Activated CD4-positive, alpha-beta T cell treated with anti-CD3 and anti-CD28 coated beads for 4 hours (primary cell): ENCODE data around the gene HPCAL1.
A peak's percentile ranks its signal among the peaks of the same experiment; 100 is the strongest.

ENCODE experiments used
- DNase-seq, 2 donors: peaks; one replicate each; pipeline ENCODE4 v3.0.0-alpha.2; 2020

HPCAL1 gene

DNA sequence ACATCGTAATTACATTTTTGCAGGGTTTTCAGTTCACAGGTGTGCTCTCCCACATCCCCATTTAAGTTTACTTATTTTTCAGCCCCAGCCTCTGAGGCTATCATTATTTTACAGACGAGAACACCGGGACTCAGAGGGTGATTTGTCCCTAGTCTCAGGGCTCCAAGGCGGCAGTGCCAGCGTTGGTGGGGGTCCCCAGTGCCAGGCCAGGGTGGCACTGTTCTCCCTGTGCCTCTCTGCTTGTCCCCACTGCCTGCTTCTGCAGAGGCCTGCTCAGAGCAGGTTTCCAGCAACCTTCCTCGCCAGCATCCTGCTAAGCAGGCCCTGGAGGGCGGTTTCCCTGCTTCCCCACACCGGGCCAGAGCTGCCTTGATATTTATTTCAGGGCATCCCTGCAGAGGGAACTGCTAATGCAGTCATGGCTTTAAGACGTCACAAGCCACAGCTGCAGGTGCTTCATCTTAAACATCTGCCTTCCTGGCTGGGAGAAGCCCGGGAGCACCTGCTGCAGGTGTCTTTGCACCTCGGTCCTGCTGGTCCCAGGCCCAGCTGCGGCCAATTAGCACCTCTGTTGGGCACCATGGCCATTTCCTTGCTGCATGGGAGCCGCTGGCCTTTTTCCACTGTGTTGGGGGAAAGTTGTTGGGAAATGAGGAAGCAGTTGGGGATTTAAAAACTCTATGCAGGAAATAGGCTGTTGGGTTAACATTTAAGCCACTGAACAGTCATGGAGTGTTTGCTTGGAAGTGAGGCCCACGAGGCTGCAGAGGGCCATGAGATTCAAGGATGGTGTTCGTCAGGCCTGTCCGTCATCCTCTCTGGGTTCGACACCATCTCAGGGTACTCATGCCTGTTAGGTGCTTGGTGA lies 22.8 kb downstream of the HPCAL1 start:
- no peak for DNase-seq

DNA sequence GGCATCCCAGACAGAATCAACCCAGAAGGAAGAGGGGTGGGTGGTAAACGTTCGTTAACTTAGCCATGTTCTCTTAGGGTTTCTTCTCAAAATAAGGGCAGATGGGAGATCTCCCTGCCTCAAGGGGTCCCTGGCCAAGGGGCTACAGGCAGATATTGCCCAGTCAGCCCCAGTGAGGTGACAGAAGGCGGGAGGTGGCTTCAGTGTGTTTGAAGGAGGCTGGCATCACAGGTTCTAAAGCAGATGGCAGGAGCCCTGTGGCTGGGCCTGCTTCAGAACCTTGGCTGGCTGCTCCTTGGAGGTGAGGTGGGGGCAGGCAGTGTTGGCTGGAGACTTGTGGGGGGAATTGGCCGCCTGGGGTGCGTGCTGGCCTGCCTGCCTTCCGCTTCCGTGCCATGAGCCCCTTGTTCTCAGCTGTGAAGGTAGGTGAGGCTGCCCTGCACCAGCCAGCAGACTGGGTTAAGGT lies 23.5 kb downstream of the HPCAL1 start:
- DNase-seq = no peak

DNA sequence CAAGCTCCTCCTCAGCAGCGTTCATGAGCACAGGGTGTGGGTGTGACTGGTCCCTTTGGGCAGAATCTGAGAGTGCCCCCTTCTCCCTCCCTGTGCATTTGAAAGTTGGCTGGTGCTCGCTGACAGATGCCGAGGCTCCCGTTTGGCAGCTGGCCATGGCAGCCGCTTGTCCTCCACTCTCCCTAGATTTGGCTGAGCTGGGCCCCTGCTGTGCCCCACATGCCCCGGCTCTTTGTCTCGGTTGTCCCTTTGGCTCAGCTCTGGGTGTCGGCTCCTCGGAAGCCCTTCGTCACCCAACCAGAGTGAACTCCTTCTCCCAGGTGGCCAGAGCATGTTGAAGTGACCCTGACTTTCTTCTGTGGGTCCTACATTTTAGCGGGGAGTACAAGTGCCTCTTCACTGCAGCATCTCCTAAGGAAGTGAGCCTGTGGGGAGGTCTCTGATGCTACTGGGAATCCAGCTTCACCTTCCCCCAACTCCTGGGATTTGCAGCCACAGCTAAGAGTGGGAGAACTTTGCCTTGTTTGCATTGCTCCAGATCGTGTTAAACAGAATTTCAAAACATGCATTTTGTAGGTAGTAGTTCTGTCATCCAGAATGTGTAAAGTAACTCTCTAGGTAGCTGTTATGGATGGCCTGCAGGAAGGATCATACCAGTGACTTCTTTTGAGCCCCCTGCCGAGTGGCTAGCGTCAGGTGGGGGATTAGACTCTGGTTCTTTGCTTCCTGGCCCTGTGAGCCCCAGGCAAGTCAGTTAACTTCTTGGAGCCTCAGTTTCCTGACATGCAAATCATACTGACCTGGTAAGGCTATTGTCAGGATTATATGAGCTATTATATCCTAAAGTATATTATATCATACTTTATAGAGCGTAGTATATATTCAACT lies 24.2 kb downstream of the HPCAL1 start:
- DNase-seq = no peak

DNA sequence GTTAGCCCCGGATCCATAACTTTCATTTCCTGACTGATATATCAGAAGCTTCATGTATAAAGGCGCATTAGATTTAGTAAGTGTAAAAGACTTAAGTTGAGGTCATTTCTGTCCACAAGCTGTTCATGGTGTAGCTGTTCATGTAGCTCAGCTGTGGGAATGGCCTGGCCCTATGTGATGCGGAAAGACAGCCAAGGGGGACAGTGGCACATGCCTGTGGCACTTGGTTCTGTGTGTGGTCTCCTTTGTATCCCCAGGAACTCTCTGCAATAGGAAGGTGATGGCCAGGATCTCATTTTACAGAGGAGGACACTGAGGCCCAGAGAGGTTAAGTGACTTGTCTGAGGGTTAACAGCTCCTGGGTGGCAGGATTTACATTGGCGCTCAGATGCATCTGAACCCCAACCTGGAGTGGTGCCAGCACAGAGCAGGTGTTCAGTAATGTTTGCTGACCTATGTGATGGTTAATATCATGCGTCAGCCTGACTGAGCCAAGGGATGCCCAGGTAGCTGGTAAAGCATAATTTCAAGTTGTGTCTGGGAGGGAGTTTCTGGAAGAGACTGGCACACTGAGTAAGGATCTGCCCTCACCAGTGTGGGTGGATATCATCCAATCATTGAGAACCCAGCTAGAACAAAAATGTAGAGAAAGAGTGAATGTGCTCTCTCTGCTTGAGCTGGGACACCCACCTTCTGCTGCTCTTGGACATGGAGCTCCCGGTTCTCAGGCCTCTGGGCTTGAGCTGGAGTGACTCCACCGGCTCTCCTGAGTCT lies 25.4 kb downstream of the HPCAL1 start:
- DNase-seq = no peak

DNA sequence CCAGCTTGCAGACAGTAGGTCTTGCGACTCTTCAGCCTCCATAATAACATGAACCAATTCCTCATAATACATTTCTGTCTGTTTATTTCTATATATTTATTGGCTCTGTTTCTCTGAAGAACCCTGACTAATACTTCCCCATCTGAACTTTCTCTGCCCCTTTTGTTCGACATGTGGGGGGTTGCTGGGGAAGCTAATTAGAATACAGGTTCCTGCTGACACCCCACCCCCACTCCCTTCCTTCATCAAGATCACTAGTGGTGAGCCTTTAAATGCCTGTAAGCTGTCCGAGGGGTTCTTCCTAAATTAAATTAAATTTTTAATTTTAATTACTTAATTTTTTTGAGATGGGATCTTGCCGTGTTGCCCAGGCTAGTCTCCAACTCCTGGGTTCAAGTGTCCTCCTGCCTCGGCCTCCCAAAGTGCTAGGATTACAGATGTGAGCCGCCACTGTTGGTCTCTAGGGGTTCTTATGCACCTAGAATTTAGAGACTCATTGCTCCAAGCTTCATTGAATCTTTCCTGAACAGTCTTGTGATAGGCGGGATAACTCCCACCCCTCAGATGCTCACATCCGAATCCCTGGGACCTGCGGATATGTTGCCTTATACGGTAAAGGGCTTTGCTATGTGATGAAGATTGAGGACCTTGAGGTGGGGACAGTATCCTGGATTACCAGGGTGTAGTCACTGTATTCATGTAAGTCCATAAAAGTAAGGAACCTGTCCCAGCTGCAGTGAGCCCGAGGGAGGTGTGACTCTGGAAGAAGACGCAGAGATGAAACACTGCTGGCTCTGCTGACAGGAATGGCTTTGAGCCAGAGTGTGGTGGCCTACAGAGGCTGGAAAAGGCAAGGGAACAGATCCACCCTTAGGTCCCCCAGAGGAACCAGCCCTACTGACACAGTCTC lies 26.2 kb downstream of the HPCAL1 start:
- peak in 1 of 2 donors; percentile 22 for DNase-seq

DNA sequence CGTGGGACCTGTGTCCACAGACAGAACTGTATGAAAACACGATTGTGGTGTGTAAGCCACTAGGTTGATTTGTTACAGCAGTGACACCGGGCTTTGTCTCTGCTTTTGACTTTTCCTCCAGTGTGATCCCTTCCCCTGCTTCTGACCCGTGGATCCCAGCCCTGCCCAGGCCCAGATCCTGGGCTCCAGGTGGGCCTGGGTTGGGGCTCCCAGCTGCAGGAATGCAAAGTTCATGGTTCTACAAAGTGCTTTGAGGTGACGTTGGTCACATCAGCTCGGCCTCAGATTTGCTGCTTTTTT lies 26.8 kb downstream of the HPCAL1 start:
- no peak for DNase-seq

- peak; percentile 31 to 34 for DNase-seq
These were observed 27.4 kb downstream of the HPCAL1 start for GRCh38 chr2:10329880-10330699.

- DNase-seq = peak in 1 of 2 donors; percentile 12
These were observed 28.0 kb downstream of the HPCAL1 start for GRCh38 chr2:10330700-10331026.

GRCh38 chr2:10331027-10331701 lies 28.5 kb downstream of the HPCAL1 start:
- DNase-seq = peak; percentile 71 to 77

DNA sequence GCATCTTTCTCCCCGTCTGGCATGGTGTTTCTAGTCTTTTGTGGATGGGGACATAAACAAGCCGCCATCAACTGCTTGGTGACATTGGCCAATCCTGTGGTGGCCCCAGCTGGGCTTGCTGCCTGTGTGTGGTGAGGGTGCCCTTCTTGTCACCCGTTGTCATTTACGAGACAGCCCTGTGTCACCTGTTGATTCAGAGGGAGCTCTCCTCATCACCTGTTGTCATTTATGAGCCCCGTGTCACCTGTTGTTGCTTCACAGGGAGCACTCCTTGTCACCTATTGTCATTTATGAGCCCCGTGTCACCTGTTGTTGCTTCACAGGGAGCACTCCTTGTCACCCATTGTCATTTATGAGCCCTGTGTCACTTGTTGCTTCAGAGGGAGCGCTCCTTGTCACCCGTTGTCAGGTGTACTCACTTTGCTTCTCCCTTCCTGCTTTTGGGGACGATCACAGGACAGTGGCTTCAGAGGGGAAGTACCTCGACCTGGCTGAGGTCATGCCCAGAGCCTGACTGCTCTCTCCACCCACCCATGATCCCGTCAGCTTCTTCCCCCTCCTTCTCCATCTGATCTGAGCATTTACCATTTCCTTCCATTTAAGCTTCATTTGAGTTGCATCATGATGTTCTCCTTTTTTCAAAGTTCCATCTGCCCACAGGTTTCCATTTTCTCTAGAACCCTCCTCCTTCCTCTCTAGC lies 29.1 kb downstream of the HPCAL1 start:
- peak; percentile 45 to 66 for DNase-seq

DNA sequence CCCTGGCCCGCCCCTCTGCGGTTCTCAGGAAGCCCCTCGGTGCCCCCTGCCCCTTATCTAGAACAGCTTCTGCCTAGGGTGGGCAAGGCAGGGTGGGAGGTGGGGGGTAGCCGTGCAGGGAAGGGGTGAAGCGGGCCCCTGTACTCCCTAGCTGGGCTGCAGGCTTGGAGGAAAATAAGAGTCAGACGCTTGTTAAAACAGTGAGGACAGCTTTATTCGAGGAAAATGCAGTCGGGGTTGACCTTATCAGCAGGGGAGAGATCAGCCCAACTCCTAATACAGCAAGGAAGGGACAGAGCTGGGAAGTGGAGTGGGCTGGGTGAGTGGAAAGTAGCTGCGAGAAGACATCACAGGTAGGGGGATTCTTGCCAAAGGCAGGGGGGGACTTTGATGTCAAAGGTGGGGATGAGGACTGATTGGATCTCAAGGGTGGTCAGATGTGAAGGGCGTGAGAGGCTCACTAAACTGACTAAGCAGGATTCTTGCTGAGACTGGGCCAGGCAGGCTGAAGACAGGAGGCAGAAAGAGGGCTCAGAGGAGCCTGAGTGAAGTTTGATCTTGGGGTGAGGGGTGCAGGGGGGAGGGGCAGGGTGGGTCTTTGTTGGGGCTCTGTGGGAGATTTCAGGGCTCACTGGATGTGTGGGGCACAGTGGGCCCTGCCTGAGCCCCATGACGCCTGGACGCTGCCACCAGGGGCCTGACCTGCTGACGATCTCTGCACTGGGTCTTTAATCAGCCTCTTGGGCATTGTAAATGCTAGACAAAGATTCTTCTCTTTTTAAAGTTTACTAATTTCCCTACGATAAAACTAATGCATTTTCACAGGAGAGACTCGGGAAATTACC lies 29.9 kb downstream of the HPCAL1 start:
- no peak for DNase-seq

- DNase-seq = no peak
These were observed 30.5 kb downstream of the HPCAL1 start for GRCh38 chr2:10333247-10333613.

DNA sequence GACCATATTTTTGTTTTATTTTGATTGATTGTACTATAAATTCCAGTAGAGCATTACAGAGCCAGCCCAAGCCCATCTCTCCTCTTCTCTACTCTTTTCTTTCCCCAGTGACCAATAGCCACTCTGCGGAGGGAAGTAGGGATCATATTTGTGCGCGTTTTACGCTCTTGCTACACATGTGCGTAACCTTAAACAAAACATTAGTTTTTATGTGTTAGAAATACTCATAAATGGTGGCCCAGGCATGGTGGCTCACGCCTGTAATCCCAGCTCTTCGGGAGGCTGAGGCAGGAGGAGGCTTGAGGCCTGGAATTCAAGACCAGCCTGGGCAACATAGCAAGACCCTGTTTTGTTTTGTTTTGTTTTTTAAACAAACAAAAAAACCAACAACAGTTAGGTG lies 31.3 kb downstream of the HPCAL1 start:
- no peak for DNase-seq

GRCh38 chr2:10335046-10335840 lies 32.5 kb downstream of the HPCAL1 start:
- no peak for DNase-seq

- DNase-seq = no peak
These were observed 33.6 kb downstream of the HPCAL1 start for GRCh38 chr2:10336283-10336682.

GRCh38 chr2:10337449-10338269 lies 35.0 kb downstream of the HPCAL1 start:
- DNase-seq = no peak
